HG03196 (cell line): ENCODE data around the gene P2RX4.
"Not testable (repeated sequence)": the region's sequence is repeated elsewhere in the genome, so short reads cannot be mapped to it uniquely, and the experiment has no call there.

Source experiments
- ATAC-seq: cut with Tn5 transposase; IDR thresholded peaks from one replicate; pipeline ENCODE4 v1.9.1; 2021; ENCODE audit not compliant: unreplicated experiment

P2RX4 gene

DNA sequence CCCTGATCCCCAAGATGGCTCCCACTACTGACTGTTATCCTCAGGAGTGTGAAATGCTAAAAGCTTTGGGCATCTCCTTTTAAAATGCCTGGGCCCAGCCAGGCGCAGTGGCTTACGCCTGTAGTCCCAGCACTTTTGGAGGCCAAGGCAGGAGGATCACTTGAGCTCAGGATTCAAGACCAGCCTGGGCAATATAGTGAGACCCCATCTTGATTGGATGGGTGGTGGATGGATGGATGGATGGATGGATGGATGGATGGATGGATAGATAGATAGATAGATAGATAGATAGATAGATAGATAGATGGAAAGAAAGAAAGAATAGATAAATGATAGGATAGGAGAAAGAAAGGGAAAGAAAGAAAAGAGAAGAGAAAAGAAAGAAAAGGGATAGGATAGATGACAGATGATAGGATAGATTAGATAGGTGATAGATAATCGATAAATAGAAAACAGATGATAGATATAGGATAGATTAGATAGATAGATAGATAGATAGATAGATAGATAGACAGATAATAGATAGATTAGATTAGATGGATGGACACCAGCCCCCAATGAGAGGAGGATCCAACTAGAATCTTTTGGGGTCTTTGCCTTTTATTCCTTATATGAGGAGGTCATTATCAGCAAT is 9.5 kb downstream of the P2RX4 start:
- no peak for ATAC-seq

DNA sequence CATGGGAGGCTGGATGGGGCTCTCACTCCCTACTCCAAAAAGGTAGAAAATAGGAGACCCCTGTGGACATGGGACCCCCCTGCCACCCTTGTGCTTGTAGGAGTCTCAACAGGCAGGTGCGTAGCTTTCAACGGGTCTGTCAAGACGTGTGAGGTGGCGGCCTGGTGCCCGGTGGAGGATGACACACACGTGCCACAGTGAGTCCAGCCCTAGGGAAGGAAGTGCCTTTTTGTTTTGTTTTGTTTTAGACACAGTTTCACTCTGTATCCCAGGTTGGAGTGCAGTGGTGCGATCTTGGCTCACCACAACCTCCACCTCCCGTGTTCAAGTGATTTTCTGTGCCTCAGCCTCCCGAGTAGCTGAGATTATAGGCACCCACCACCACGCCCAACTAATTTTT is 12.9 kb downstream of the P2RX4 start:
- no peak for ATAC-seq

DNA sequence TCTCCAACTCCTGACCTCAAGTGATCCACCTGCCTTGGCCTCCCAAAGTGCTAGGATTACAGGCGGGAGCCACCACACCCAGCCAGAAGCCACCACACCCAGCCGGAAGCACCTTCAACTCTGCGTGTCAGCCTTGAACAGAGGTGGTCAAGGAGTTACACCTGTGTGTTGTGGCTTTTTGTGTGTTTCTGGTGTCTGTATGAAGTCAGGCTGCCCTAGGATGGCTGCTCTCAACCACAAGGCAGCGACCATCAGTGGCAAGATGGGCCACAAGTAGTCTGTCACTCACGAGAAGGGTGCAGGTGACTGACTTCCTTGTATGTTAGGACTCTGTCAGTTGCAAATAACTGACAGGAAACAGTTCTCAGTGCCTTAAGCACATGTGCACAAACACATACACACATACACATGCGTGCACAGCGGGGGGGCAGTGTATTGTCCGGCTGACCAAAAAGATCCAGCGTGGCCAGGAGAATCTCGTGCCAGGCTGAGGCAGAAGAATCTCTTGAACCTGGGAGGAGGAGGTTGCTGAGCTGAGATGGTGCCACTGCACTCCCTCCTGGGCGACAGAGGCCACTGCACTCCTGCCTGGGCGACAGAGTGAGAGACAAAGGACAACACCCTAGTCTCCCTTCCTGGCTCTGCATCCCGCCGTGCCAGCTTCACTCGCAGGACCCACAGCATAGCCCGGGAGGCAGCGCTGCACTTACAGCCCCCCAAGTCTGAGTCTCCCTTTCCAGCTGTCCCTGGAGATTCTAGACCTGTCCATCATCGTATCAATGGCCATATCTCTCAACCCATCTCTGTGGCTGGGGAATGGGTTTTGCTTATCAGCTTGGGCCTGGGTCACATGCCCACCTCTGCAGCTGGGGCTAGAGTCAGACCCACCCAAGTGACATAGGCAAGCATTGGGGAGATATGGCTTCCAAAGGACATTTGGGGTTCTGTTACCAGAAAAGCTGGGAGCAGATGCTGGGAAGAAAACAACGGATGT is 13.7 kb downstream of the P2RX4 start:
- no peak for ATAC-seq

DNA sequence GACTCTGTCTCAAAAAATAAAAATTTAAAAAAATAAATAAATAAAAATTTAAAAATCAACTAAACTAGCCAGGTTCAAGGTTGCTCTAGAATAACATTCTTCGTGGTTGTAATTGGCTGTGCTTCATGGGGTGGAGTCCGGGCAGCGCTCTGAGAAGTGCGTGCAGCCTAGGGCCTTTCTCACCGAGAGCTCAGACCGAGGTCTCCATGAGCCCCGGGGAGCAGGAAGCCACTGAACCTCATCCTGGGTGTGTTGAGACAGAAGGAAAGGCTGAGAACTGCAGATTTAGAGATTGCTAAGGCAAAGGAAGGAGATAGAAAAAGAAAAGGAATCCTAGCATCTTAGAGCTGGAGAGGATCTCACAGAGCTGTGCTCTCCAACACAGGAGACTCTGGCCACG is 14.7 kb downstream of the P2RX4 start:
- no peak for ATAC-seq

DNA sequence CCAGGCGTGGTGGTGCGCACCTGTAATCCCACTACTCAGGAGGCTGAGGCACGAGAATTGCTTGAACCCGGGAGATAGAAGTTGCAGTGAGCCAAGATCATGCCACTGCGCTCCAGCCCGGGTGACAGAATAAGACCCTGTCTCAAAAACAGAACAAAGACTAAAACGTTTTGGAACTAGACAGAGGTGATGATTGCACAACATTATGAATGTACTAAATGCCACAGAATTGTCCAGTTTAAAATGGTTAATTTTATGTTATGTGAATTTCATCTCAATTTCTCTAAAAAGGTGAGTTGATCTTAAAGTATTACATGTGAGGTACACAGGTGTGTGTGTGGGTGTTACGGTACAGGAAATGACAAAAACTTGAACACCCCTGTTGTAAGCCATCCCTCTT is 16.5 kb downstream of the P2RX4 start:
- no peak for ATAC-seq

DNA sequence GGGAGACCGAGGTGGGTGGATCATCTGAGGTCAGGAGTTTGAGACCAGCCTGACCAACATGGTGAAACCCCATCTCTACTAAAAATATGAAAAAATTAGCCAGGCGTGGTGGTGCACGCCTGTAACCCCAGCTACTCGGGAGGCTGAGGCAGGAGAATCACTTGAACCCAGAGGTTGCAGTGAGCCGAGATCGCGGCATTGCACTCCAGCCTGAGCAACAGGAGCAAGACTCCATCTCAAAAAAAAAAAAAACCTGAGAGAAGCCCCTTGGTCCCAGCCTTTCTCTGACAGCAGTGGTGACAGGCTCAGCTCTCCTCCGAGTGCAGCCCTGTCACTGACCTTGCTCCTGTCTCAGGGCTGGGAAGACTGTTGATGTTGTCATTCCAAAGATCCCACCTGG is 16.9 kb downstream of the P2RX4 start:
- not testable (repeated sequence) for ATAC-seq

DNA sequence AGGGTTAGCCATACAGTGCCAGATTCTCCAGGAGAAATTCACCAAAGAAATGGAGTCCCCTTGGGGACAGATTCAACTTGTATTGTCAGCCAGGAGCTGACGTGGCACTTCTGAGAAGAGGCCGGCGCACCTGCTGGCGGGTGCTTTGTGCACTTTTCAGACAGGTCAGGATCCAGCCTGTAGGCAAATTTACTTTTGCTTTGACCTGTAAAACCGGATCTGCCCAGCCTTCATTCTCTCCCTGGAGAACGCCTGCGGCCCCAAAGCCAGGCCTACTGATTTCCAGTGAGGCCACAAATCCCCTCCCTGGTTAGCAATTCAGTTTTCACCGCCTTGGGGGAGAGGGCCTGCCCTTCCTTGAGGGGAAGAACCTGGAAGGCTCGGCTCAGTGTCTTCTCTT is 17.4 kb downstream of the P2RX4 start:
- peak; percentile 42 for ATAC-seq

DNA sequence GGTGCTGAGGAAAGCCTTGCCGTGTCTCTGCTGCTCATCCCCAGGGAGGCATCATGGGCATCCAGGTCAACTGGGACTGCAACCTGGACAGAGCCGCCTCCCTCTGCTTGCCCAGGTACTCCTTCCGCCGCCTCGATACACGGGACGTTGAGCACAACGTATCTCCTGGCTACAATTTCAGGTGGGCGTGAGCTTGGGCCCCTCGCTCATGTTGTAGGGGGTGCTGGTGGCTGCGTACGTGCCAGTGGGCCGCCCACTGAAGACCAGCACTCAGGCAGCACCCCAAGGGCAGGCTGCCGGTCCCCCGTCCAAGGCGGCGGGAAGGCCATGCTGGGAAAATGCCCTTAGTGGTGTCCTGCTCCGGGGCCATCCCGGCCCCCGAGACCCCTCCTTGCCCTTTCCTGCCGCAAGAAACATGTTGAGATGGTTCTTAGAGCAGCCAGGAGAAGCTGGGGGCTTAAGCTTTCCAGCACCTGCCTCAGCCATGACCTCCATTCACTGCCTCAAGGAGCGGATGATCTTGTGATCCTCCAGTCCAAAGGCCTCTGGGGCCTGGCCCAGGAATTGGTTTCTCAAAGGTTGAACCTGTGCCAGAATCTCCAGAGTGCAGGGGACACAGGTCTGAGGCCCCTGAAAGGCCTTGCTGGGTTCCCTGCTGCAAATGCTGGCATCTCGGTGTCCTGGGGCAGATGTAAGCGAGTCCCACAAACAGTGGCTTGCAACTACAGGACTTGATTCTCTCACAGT is 19.2 kb downstream of the P2RX4 start:
- ATAC-seq, result no peak

DNA sequence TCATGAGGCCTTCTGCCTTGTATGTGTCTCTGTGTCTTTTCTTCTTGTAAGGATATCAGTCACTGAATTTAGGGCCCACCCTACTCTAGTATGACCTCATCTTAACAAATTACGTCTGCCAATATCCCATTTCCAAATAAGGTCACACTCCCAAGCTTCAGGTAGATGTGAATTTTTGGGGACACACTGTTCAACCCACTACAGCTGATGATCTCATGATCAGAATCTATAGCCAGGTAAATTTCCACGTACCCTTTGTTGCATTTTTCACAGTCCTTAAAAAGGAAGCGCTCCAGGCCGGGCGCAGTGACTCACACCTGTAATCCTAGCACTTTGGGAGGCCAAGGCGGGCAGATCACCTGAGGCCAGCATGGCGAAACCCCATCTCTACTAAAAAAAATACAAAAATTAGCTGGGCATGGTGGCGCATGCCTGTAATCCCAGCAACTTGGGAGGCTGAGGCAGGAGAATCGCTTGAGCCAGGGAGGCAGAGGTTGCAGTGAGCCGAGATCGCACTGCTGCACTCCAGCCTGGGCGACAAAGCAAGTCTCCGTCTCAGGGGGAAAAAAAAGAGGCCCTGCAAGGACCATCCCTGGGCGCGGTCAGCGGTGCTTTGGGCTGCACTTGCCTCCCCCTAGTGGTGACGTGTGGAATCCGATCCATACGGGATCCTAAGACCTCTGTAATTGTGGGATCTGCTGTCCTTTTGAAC is 20.1 kb downstream of the P2RX4 start:
- not testable (repeated sequence) for ATAC-seq

DNA sequence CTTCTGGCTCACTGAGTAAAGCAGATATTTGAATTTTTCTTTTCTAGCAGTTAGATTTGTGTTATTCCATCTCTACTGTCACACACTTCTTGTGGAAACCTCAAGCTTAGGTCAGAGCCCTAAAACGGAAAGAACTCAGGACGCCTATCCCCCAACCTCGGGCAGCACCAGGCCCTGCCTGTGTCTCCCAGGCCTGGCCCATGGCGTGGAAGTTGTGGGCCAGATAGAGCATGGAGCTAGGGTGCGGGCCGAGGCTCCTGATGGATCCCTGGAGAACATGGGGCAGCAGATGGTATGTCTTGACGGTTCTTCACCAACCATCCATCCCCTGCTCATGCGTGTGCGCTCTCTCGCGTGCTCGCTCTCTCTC is 20.6 kb downstream of the P2RX4 start:
- no peak for ATAC-seq

DNA sequence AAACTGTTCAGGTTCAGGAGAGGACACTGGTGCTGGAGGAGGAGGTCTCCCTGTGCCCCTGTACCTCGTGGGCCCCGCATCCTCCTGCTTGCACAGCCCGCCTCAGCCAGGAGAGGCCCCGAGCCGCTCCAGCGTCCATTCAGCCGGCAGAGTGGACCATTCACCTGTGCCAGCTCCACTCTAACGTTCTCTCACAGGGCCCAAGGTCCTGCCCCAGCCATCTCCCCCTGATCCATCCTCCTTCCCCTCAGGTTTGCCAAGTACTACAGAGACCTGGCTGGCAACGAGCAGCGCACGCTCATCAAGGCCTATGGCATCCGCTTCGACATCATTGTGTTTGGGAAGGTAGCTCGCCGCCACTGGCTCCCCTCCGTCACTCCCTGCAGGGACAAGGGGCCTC is 22.2 kb downstream of the P2RX4 start:
- no peak for ATAC-seq

DNA sequence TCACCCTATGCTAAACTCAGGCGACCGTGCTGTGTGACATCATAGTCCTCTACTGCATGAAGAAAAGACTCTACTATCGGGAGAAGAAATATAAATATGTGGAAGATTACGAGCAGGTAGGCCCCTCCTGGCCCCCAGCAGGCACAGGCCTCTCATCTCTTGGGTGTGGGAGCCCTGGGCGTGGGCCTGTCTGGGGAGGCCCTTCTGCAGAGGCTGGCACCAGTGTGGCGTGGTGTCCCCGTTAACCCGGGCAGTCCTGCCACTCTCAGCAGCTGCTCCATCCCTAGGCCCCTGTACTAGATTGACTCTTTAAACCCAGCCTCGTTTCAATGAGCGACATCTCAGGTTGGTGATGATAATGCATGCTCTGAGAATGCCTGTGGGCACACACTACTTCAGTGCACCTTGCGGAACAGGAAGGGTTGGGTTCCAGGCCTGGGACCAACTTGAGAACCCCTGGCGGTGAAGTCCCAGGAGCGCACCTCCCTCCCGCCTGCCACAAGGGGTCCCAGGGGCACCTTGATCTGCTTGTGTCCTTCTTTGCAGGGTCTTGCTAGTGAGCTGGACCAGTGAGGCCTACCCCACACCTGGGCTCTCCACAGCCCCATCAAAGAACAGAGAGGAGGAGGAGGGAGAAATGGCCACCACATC is 23.2 kb downstream of the P2RX4 start:
- ATAC-seq, result no peak

DNA sequence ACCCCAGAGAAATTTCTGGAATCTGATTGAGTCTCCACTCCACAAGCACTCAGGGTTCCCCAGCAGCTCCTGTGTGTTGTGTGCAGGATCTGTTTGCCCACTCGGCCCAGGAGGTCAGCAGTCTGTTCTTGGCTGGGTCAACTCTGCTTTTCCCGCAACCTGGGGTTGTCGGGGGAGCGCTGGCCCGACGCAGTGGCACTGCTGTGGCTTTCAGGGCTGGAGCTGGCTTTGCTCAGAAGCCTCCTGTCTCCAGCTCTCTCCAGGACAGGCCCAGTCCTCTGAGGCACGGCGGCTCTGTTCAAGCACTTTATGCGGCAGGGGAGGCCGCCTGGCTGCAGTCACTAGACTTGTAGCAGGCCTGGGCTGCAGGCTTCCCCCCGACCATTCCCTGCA is 23.7 kb downstream of the P2RX4 start:
- ATAC-seq, result no peak

DNA sequence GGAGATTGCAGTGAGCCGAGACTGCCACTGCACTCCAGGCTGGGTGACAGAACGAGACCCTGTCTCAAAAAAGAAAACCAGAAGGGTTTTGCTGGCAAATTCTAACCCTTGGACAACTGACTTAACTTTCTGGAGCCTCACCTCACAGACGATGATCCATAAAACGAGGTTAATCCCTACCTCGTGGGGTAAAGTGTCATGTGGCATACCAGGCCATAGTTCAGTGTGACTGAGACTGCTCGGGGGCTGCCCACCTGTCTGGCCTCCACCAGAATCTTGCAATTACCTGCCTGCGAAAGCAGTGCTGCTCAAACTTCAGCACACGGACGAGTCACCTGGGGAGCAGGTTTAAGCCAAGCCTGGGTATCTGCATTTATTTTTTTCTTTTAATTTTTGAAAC is 26.8 kb downstream of the P2RX4 start:
- no peak for ATAC-seq

DNA sequence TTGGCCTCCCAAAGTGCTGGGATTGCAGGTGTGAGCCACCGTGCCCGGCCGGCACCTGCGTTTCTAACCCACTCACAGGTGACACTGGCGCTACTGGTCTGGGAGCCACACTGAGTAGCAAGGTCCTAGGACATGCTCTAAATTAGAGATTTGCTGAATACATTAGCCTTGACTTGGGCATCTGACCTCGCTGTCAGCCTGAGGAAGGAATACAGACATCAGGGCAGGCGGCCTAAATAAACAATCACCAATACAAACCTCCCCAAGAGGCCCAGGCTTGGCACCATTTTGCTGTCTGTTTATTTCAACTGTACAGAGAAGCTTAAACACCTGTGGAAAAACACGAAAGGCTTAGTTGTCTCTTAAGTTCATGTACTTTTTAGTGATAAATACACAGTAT is 27.5 kb downstream of the P2RX4 start:
- ATAC-seq, result no peak

DNA sequence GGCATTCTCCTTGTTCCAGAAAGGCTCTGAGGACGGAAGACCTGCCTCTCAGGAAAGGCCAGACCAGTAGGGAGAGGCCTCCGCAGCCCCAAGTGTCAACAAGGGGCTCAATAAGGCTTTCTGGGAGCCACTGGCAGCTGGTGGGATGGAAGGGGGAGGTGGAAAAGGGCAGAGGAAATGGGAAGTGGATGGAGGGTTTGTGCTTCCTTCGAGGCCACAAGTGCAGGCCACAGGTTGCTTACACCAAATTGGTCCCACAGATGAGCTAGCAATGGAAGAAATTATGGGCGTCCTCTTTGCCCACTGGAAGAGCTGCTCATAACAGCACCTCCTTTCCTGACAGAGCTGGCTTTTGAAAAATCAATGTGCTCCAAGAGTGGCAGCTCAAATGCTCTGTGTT is 28.2 kb downstream of the P2RX4 start:
- ATAC-seq, result no peak

DNA sequence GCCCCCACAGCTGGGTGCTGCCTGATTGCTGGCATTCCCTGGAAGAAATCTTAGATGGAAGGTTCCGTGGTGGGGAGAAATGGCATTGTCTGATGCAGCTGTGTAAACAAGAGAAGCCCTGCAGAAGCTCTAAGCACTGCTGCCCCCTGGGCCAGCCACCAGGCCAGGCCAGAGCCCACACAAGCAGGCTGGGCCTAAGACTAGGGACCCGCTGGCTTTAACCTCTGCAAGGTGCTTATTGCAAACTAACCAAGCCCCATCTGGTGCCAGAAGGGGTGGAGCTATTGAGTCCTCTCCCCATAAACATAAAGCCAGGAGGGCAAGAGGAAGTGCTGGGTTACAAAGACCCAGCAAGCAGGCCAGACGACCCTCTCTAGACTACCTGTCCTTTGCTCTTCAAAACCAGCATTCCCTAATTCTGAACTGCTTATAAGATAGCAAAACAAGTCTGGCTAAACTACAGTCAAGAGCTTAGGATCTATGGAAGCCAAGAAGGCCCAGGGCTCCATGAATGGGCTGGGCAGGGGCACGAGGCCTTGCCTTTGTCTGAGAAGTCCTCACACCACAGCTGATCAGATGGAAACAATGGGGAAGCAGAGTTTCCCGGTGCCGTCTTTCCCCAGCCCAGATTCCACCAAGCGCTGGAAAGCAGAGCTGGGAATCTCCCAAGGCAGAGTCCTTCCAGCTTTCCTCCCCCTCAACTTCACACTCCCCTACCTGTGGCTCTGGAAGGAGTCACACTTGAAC is 28.8 kb downstream of the P2RX4 start:
- no peak for ATAC-seq

DNA sequence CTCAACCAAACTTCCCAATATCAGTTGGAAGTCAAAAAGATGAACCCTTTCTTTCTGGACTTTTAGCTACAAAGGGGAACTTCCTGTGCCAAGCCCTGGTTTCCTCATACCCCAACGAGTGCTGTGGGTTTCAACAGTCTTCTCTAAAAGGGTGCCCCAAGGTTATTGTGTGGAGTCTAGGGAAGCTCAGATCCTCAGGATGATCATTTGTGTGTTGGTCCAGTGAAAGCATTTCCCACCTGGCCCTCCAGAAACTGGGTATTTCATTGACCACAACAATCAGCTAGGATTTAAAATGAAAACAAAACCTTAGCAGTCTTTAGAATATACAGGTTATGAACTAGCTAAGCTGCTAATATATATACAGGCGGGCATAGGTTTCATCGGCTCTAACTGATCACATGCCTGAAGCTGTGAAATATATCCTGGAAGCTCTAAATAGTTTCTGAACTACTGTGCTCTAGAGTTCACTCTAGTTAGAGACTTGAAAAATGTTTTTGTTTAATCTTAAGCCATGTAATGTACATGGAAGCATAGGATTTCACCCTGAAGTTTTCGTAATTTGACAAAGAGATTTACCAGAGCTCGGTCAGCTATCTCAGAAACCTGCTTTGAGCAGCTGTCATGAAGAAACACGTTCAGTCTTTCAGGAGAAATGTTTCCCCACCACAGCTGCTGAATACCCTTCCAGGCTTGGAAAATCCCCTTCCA is 29.6 kb downstream of the P2RX4 start:
- ATAC-seq, result no peak

DNA sequence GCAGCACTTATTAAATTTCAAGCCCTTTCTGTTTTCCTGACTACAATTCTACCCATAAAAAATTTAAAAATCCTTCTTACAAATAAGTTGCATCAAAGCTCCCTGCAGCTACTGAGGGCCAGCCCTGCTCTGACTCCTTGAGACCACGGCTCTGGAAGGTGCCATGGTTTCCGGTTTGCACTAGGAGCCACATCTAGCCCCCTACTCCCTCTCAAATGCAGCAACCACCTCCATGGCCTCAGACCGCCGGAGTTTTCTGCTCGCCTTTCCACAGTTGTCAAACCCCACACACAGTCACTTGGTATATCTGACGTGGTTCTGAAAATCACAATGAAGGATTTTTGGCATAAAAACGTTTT is 30.1 kb downstream of the P2RX4 start:
- no peak for ATAC-seq
